ENCODE measurements around the gene NAGLU.
"Not testable (repeated sequence)": the region's sequence is repeated elsewhere in the genome, so short reads cannot be mapped to it uniquely, and the experiment has no call there.

Gene NAGLU

DNA sequence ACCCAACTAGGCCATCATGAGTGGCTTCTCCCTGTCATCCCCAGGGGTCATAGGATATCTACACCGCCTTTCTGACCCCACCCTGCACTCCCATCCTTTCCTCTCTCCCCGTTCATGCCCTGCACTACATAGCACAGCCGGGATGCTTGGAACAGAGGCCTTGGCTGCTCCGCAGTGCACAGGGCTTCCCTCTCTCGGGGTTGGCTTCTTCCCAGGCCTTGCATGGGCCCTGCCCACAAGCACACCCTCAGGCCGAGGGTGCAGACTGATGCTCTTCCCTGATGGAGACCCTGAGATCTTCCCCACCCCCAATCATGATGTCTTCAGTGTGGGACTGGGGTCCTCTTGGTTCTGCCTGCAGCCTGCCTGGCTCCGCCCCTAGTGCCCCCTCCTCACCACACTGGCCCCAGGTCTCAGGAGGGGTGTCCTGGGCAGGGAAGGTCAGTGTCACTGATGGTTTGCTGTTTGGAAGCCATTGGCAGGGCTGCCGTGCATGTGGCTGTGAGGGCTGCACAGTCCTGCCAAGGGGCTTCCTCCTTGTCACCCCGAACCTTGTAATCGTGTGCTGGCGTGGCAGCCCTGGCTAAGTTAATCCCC, 14.3 kb upstream of the NAGLU start:
- no peak for DNase-seq

DNA sequence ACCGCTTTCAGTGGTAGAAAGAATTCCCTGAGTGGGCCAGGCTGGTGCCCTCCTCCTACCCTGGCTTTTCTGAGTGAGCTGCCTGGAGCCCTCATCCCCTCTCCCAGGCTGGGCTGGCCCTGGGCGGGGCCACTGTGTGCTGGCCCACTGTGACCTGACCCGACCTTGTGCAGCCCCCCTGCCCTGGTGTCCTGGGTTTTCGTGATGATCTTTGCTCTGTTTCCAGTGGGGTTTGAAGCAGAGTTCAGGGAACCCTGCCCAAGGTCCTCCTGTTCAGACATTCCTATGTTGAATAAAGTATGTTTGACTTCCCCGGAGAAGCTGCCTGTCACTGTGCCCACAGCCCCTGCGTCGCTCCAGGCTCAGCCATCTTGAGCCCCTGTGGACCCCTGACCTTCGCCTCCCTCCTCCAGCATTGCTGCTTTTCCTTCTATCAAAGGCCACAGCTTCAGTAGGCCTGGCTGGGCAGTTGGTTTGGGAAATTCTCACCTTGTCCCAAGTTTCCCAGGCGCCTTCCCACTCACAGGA, 13.7 kb upstream of the NAGLU start:
- no peak for DNase-seq

DNA sequence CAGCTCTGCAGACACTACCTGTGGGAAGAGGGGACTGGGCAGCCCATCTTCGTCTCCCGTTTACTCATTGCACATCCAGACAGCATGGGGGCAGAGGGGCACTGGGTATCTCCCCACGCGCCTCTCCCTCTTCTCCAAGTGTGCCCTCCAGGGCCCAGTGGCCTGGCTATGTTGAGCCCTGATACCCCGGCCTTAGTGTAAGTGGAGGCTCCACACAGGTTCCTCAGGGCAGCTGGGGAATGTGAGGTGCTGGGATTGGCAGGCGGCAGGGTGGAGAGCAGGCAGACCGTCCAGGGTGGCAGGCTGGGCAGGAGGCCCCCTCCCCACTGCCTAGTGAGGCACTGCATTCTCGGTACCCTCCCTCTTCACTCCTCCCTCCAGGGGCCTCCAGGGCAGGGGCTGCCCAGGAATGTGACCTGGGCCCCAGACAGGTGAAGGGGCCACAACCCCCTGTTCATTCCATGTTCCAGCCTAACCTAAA, 13.2 kb upstream of the NAGLU start:
- DNase-seq = no peak

DNA sequence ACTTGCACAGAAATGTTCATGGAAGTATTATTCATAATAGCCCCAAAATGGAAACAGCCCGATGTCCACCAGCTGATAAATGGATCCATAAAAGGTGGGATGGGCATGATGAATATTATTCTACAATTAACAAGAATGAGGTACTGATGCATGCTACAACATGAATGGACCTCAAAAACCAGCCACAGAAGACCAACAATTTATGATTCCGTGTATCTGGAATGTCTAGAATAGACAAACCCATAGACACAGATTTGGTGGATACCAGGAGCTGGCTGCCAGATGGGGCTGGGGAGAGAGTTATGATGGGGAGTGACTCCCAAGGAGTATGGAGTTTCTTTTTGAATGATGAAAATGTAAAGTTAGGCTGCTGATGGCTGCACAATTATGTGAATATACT, 10.8 kb upstream of the NAGLU start:
- DNase-seq = no peak

DNA sequence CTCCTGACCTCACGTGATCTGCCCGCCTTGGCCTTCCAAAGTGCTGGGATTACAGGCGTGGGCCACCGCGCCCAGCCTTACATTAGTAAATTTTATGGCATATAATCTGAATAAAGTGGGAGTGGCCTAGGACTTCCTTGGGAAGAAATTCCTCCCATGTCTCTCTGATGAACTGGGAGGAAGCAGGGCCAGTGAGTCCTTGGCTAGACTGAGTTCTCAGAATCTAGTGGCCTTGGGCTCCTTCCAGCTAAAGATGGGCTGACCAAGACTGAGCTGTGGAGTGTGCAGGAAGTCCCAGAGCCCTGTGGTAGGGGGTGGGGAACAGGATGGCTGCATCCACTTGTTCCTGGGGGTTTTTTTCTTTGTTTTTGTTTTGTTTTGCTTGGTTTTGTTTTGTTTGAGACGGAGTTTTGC, 10.0 kb upstream of the NAGLU start:
- DNase-seq = no peak

DNA sequence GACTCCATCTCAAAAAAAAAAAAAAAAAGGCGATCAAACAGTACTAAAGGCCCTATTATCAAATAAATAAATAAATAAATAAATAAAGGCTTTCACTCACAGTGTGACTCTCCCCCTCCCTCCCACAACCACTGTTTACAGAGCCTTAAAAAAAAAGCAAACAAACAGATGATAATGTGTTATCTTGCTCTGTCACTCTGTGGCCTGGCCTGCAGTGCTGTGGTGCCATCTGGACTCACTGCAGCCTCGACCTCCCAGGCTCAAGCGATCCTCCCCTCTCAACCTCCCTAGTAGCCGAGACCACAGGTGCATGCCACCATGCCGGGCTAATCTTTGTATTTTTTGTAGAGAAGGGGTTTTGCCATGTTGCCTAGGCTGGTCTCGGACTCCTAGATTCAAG, 8.1 kb upstream of the NAGLU start:
- DNase-seq = no peak

DNA sequence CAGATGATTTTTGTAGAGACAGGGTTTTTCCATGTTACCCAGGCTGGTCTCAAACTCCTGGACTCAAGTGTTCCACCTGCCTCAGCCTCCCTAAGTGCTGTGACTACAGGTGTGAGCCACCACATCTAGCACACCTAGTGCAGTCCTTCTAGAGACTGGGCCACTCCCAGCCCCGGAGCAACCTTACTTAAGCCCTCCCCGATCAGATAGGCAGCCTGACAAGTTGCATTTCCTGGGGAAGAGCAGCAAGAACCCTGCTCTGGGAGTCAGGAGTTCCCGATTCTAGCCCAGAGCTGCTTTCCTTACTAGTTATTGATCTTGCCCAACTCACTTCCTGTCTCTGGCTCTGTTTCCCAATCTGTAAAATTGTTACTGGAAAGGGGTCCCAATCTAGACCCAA, 7.0 kb upstream of the NAGLU start:
- no peak for DNase-seq

DNA sequence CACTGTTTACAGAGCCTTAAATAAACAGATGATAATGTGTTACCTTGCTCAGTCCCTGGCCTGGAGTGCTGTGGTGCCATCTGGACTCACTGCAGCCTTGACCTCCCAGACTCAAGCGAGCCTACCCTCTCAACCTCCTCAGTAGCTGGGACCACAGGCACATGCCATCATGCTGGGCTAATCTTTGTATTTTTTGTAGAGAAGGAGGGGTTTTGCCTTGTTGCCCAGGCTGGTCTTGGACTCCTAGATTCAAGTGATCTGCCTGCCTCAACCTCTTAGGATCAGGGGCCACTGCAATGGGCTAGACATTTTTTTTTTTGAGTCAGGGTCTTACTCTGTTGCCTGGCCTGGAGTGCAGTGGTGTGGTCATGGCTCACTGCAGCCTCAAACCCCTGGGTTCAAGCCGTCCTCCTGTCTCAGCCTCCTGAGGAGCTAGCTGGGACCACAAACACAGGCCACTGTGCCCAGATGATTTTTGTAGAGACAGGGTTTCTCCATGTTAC, 5.0 kb upstream of the NAGLU start:
- DNase-seq = no peak

DNA sequence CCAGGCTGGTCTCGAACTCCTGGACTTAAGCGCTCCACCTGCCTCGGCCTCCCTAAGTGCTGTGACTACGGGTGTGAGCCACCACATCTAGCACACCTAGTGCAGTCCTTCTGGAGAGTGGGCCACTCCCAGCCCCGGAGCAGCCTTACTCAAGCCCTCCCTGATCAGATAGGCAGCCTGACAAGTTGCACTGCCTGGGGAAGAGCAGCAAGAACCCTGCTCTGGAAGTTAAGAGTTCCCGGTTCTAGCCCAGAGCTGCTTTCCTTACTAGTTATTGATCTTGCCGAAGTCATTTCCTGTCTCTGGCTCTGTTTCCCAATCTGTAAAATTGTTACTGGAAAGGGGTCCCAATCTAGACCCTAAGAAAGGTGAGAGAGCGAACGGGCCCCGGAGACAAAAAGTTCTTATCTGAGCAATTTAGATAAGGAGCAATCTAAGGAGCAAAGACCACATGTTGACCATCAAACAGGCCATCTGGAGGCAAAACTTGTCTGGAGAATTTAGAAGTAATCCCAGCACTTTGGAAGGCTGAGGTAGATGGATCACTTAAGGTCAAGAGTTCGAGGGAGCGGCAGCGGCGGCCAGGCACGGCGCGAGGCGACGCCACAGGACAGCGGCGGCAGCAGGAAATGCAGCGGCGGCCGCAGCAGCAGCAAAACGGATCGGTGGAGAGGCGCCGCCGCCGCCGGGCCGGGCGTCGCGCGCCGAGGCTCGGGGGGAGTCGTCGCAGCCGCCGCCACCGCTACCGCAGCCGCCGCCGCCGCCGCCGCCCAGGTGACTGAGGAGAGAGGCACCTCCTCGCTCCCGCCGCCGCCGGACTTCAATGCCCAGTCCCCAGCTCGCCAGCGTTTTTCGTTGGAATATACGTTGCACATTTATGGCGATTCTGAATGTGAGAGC, 4.3 kb upstream of the NAGLU start:
- peak; percentile 40 for DNase-seq

DNA sequence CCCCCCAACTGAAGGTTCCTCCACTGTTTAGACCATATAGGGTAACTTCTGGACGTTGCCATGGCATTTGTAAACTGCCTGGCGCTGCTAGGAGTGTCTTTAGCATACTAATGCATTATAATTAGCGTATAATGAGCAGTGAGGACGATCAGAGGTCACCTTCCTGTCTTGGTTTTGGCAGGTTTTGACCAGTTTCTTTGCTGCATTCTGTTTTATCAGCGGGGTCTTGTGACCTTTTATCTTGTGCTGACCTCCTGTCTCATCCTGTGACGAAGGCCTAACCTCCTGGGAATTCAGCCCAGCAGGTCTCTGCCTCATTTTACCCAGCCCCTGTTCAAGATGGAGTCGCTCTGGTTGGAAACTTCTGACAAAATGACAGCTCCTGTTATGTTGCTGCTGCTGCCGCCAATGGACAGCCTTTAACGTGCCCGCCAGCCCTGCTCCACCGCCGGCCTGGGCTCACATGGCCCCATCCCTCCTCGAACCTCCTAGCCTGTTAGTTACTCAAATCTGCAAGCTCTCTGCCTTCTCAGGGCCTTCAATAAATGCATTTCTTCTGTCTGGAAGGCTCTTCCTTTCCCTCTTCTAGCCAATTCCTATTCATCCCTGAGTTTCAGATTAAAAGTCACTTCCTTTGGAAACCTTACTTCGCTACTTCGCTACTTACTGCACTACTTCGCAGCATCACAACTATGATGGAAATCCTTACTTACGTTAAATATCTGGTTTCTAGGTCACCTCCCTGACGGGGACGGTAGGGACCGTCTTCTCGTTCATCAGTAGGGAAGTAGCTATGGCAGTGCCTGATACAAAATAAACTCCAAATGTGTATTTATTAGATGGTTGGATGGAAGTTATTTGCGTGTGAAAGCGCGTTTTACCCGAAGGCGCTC, 640 bp upstream of the NAGLU start:
- no peak for DNase-seq

DNA sequence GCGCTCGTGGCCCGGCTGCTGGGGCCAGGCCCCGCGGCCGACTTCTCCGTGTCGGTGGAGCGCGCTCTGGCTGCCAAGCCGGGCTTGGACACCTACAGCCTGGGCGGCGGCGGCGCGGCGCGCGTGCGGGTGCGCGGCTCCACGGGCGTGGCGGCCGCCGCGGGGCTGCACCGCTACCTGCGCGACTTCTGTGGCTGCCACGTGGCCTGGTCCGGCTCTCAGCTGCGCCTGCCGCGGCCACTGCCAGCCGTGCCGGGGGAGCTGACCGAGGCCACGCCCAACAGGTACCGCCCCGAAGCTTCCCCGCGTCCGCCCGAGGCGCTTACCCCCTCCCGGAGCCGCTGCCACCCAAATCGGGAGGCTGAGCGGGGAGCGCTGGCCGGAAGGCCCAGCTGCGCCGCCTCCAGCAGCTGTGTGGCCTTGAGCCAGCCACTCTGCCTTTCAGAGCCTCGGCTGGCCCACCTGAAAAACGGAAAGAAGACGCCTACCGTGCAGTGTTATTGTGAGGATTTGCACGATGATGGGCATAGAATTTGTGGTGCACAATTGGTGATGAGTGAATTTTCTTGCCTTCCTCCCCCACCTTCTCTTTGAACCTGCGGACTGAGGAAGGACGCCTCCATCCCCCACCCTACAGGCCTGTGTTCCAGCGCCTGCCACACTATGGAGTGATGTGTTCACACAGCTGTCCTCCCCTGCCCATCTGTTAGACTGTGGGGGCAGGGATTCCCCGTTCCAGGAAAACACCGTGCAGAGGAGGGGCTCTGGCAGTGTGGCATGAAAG, 523 bp downstream of the NAGLU start:
- peak; percentile 71 for DNase-seq

DNA sequence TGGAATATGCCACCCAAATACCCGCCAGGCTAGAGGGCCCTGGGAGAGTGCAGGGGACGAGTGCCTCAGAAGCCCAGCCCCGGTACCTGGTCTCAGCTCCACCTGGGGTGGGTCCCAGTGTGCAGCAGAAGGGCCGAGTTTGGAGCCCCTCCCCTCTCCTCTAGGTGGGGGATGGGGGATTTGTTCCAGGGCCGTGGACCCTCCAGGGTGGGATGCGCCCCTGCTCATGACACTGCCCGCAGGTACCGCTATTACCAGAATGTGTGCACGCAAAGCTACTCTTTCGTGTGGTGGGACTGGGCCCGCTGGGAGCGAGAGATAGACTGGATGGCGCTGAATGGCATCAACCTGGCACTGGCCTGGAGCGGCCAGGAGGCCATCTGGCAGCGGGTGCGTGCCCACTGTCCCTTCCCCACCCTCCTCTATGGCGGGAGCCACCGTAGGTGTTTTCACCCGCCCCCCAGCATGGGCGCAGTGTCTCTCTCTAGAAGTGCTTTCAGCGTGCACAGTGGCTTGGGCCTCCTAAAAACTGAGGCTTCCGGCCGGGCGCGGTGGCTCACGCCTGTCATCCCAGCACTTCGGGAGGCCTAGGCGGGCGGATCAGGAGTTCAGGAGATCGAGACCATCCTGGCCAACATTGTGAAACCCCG, 1.2 kb downstream of the NAGLU start:
- DNase-seq = no peak

DNA sequence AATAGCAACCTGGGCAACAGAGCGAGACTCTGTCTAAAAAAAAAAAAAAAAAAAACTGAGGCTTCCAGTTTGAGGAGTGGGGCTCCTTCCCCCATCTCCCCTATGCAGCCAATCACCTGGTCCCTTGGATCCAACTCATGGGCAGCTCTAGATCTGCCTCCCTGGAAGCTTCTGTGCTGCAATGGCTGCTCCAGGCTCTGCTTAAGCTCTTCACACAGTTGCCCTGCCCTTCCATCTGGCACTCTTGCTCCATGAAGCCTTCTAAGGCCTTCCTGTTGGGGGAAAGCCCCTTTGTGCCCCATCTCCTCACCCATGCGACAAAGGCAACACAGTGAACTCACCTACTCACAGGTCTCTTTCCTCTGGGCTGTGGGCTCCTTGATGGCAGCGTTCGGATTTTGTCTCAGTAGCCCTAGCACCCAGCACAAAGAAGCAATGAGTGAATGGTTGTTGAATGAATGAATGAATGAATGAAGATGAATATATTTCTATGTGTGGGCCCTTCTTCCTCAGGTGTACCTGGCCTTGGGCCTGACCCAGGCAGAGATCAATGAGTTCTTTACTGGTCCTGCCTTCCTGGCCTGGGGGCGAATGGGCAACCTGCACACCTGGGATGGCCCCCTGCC, 1.9 kb downstream of the NAGLU start:
- no peak for DNase-seq

DNA sequence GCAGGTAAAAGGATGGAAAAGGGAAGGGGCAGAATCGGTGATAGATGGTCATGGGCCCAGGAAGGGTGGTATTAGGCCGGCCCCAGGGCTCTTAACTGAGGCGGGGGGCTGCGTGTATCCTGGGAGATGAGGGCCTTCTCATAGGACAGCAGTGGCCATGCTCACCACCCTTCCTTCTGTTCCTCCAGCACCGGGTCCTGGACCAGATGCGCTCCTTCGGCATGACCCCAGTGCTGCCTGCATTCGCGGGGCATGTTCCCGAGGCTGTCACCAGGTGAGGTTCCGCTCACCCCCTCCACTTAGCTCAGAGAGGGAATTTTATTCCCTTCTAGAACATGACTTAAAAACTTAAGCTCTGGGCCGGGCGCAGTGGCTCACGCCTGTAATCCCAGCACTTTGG, 2.4 kb downstream of the NAGLU start:
- no peak for DNase-seq

DNA sequence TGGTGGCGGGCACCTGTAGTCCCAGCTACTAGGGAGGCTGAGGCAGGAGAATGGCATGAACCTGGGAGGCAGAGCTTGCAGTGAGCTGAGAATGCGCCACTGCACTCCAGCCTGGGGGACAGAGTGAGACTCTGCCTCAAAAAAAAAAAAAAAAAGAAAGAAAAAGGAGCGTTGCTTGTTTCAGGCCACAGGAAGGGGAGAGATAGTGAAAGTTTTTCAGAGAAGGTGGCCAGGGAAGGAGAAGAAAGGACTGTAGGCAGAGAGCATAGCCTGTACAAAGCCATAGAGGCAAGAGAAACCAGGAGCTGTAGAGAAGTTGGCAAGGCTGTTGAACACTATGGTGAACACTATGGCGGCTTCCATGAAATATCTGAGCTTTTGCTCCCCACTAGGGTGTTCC, 4.5 kb downstream of the NAGLU start:
- DNase-seq = not testable (repeated sequence)

DNA sequence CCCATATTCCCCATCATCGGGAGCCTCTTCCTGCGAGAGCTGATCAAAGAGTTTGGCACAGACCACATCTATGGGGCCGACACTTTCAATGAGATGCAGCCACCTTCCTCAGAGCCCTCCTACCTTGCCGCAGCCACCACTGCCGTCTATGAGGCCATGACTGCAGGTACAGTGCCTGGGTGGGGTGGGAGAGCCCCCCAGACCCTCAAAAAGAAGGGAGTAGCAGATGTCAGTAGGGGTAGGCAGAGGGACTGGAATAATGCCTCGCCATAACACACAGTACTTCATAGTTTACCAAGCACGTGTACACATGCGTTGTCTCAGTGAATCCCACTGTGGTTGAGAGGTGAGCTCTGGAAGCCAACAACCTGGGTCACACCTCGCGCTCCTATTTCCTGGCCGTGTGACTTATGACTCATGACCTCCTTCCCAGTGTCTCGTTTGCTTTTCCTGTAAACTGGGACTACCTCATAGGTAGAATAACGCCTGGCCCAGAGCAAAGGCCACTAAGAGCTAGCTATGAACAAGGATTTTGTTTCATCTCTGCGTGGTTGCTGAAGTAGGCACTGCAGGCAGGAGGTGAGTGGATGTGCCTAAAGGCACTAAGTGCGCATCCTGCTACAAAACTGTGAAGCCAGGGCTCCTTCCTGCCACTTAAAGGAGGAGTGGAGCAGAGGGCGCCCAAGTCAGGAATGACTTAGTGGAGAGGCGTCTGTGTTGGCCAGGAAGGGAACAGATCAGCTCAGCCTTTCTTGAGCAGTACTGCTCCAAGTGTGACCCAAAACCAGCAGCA, 5.2 kb downstream of the NAGLU start:
- DNase-seq = no peak

DNA sequence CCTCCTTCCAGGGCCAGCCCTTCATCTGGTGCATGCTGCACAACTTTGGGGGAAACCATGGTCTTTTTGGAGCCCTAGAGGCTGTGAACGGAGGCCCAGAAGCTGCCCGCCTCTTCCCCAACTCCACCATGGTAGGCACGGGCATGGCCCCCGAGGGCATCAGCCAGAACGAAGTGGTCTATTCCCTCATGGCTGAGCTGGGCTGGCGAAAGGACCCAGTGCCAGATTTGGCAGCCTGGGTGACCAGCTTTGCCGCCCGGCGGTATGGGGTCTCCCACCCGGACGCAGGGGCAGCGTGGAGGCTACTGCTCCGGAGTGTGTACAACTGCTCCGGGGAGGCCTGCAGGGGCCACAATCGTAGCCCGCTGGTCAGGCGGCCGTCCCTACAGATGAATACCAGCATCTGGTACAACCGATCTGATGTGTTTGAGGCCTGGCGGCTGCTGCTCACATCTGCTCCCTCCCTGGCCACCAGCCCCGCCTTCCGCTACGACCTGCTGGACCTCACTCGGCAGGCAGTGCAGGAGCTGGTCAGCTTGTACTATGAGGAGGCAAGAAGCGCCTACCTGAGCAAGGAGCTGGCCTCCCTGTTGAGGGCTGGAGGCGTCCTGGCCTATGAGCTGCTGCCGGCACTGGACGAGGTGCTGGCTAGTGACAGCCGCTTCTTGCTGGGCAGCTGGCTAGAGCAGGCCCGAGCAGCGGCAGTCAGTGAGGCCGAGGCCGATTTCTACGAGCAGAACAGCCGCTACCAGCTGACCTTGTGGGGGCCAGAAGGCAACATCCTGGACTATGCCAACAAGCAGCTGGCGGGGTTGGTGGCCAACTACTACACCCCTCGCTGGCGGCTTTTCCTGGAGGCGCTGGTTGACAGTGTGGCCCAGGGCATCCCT, 7.4 kb downstream of the NAGLU start:
- DNase-seq = no peak

DNA sequence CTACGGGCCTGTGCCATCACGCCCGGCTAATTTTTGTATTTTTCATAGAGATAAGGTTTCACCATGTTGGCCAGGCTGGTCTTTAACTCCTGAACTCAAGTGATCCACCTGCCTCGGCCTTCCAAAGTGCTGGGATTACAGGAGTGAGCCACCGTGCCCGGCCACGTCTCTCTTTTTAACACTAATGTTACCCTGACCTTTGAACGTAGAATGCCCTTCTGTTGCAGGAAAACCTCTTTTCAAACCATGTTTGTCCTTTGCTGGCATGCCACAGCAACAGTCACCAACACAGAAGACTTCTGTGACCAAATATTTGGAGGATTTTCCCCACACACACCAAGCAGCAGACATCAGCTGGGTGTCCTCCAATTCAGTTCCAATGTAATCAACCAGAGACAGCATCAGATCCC, 8.8 kb downstream of the NAGLU start:
- no peak for DNase-seq
